H9 (cell line): ENCODE data around the gene ACSL4. TPM values are rescaled to one million over a fixed set of nuclear protein-coding genes. Genes with fewer than 3 reads are reported as not detected.
"Not testable (repeated sequence)": the region's sequence is repeated elsewhere in the genome, so short reads cannot be mapped to it uniquely, and the experiment has no call there.

ENCODE experiments used
- DNase-seq: peaks from one replicate; pipeline ENCODE4 v3.0.0-alpha.2; 2017
- H2AFZ ChIP-seq: one replicate; pipeline ENCODE4 v1.6.1; 2013; ENCODE audit warnings: mild to moderate bottlenecking, low read length, control low read depth, moderate library complexity
- H2AK5ac ChIP-seq: 2 replicates; pipeline ENCODE4 v1.6.1; 2013; ENCODE audit warnings: low read length, control low read depth, mixed read lengths; ENCODE audit not compliant: insufficient read length
- H2BK120ac ChIP-seq: one replicate; pipeline ENCODE4 v1.6.1; 2013; ENCODE audit warnings: low read depth, mild to moderate bottlenecking, low read length, control low read depth, inconsistent platforms; ENCODE audit not compliant: poor library complexity, severe bottlenecking
- H2BK12ac ChIP-seq: 2 replicates; pipeline ENCODE4 v1.6.1; 2013; ENCODE audit warnings: low read length, control low read depth, mixed read lengths, low read depth; ENCODE audit not compliant: insufficient read length
- H2BK15ac ChIP-seq: 2 replicates; pipeline ENCODE4 v1.6.1; 2013; ENCODE audit warnings: low read depth, low read length, control low read depth
- H2BK20ac ChIP-seq: one replicate; pipeline ENCODE4 v1.6.1; 2013; ENCODE audit warnings: low read depth, mild to moderate bottlenecking, low read length, control low read depth, inconsistent platforms; ENCODE audit not compliant: poor library complexity, severe bottlenecking
- H2BK5ac ChIP-seq: 2 replicates; pipeline ENCODE4 v1.6.1; 2013; ENCODE audit warnings: low read length, control low read depth, mixed read lengths; ENCODE audit not compliant: insufficient read length
- H3K14ac ChIP-seq: 2 replicates; pipeline ENCODE4 v1.6.1; 2013; ENCODE audit warnings: low read length, control low read depth; ENCODE audit not compliant: insufficient read depth
- H3K18ac ChIP-seq: 2 replicates; pipeline ENCODE4 v1.6.1; 2013; ENCODE audit warnings: low read depth, mild to moderate bottlenecking, mixed read lengths, low read length, control low read depth; ENCODE audit not compliant: insufficient read length
- H3K23ac ChIP-seq: 2 replicates; pipeline ENCODE4 v1.6.1; 2013; ENCODE audit warnings: low read length, control low read depth, mixed read lengths, low read depth; ENCODE audit not compliant: insufficient read length
- H3K23me2 ChIP-seq: 2 replicates; pipeline ENCODE4 v1.6.1; 2013; ENCODE audit warnings: low read depth, mild to moderate bottlenecking, mixed read lengths, low read length, control low read depth; ENCODE audit not compliant: insufficient read length, poor library complexity, severe bottlenecking
- H3K27ac ChIP-seq: 2 replicates; pipeline ENCODE4 v1.5.1; 2013; ENCODE audit warnings: low read length, control low read depth, mixed read lengths, low read depth; ENCODE audit not compliant: insufficient read length
- H3K27me3 ChIP-seq: 2 replicates; pipeline ENCODE4 v1.6.1; 2013; ENCODE audit warnings: low read length, control low read depth, inconsistent platforms; ENCODE audit not compliant: insufficient read depth
- H3K4ac ChIP-seq: 2 replicates; pipeline ENCODE4 v1.6.1; 2013; ENCODE audit warnings: low read depth, mild to moderate bottlenecking, control low read depth, inconsistent platforms, low read length, moderate library complexity
- H3K4me1 ChIP-seq: 2 replicates; pipeline ENCODE4 v1.6.1; 2013; ENCODE audit warnings: low read length, control low read depth, inconsistent platforms; ENCODE audit not compliant: insufficient read depth
- H3K4me2 ChIP-seq: 2 replicates; pipeline ENCODE4 v1.6.1; 2013; ENCODE audit warnings: low read length, control low read depth, mixed read lengths; ENCODE audit not compliant: insufficient read length, insufficient read depth
- H3K56ac ChIP-seq: 2 replicates; pipeline ENCODE4 v1.6.1; 2013; ENCODE audit warnings: low read depth, mild to moderate bottlenecking, mixed read lengths, low read length, control low read depth; ENCODE audit not compliant: insufficient read length
- H3K79me1 ChIP-seq: 2 replicates; pipeline ENCODE4 v1.6.1; 2013; ENCODE audit warnings: low read depth, mild to moderate bottlenecking, moderate library complexity, low read length, control low read depth, inconsistent platforms; ENCODE audit not compliant: insufficient read depth, poor library complexity, severe bottlenecking
- H3K79me2 ChIP-seq: 2 replicates; pipeline ENCODE4 v1.6.1; 2013; ENCODE audit warnings: low read length, control low read depth, inconsistent platforms; ENCODE audit not compliant: insufficient read depth
- H3K9ac ChIP-seq: 2 replicates; pipeline ENCODE4 v1.6.1; 2013; ENCODE audit warnings: low read length, control low read depth, mixed read lengths; ENCODE audit not compliant: insufficient read length; ENCODE audit errors: extremely low read depth
- H3K9me3 ChIP-seq: one replicate; pipeline ENCODE4 v1.6.1; 2013; ENCODE audit warnings: low read depth, low read length, inconsistent platforms; ENCODE audit not compliant: control insufficient read depth
- H3T11ph ChIP-seq: one replicate; pipeline ENCODE4 v1.6.1; 2013; ENCODE audit warnings: mild to moderate bottlenecking, low read length, control low read depth, inconsistent platforms
- H4K20me1 ChIP-seq: one replicate; pipeline ENCODE4 v1.6.1; 2013; ENCODE audit not compliant: control insufficient read depth, insufficient read length, insufficient read depth
- H4K5ac ChIP-seq: 2 replicates; pipeline ENCODE4 v1.6.1; 2013; ENCODE audit warnings: low read depth, mild to moderate bottlenecking, mixed read lengths, low read length, control low read depth; ENCODE audit not compliant: insufficient read length
- H4K8ac ChIP-seq: replicated peaks from 2 replicates; pipeline ENCODE4 v1.6.1; 2013; ENCODE audit warnings: low read length, control low read depth, mixed read lengths, low read depth; ENCODE audit not compliant: insufficient read length
- H4K91ac ChIP-seq: 2 replicates; pipeline ENCODE4 v1.6.1; 2013; ENCODE audit warnings: low read depth, mild to moderate bottlenecking, moderate library complexity, mixed read lengths, low read length, control low read depth; ENCODE audit not compliant: insufficient read length
- H3K27ac Mint-ChIP-seq, 3 experiments: 2 replicates in 2 of 3; 3 replicates in 1 of 3; pipeline ENCODE4 v1.8.0; 2020 to 2021; ENCODE audit warnings: mixed read lengths in 3 of 3, mild to moderate bottlenecking in 1 of 3, moderate library complexity in 1 of 3
- H3K27me3 Mint-ChIP-seq: 2 replicates; pipeline ENCODE4 v1.8.0; 2021; ENCODE audit warnings: low read depth, mild to moderate bottlenecking, moderate library complexity, mixed read lengths
- H3K36me3 Mint-ChIP-seq, 3 experiments: 2 replicates in 2 of 3; 3 replicates in 1 of 3; pipeline ENCODE4 v1.8.0; 2020 to 2021; ENCODE audit warnings: low read depth in 3 of 3, mixed read lengths in 3 of 3; ENCODE audit not compliant: insufficient read depth in 1 of 3
- H3K4me1 Mint-ChIP-seq, 2 experiments: 2 replicates each; pipeline ENCODE4 v1.8.0; 2020; ENCODE audit warnings: mixed read lengths in 2 of 2
- H3K4me3 Mint-ChIP-seq, 2 experiments: 2 replicates in 1 of 2; 3 replicates in 1 of 2; pipeline ENCODE4 v1.8.0; 2020 to 2021; ENCODE audit warnings: mild to moderate bottlenecking in 2 of 2, mixed read lengths in 2 of 2, moderate library complexity in 1 of 2
- H3K9me3 Mint-ChIP-seq, 2 experiments: 2 replicates in 1 of 2; 3 replicates in 1 of 2; pipeline ENCODE4 v1.8.0; 2020; ENCODE audit warnings: mild to moderate bottlenecking in 2 of 2, mixed read lengths in 2 of 2, moderate library complexity in 1 of 2
- WGBS: extraction: QIAGEN DNeasy Blood & Tissue Kit; methylation state at CpG from one replicate; pipeline ENCODE4 v1.1.7; 2013; ENCODE audit warnings: missing lambda C conversion rate, low lambda C conversion rate, mixed read lengths; ENCODE audit not compliant: insufficient read length; ENCODE audit errors: extremely low coverage; 5-methylcytosine and 5-hydroxymethylcytosine counted together
- total RNA-seq: library from RNA; stranded (reverse); gene quantifications from 2 replicates; pipeline ENCODE4 v1.2.1, GENCODE V29; 2021
- TF ChIP-seq, protein P1 (sequence below): fragments of 200-600 bp; sonication (generic); conservative IDR thresholded peaks from 3 replicates; pipeline ENCODE4 v1.8.0; 2021; ENCODE audit warnings: antibody characterized with exemption, mild to moderate bottlenecking

ACSL4 gene
- total RNA-seq, 1 experiment from 2014 or later, result 41.6 TPM

DNA sequence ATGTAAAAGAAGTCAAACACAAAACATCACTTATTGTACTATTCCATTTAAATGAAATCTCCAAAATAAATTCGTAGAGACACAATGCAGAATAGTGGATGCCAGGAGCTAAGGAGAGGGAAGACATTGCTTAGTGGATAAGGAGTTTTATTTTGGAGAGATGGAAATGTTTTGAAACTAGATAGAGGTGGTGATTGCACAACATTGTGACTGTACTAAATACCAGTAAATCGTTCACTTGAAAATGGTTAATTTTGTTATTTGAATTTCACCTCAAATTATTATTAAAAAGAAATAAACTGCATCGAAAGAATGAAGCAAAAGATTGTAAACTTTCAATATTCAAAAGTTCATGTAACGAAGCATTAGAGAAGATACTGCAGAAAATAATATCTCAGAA lies 9.7 kb upstream of the ACSL4 start:
- Mint-ChIP-seq H3K9me3 (no peaks in the 10 kb centered on the region), H3K4me3 (no peak overlapping the region), H3K27ac (no peak overlapping the region), H3K27me3 (no peaks in the 10 kb centered on the region), H3K4me1 (no peaks in the 10 kb centered on the region), H3K36me3 (no peaks in the 10 kb centered on the region)
- H2BK15ac ChIP-seq, result no peak overlapping the region
- H3K4me2 ChIP-seq, result no peak overlapping the region
- no peak for DNase-seq
- H3K9ac ChIP-seq, result no peak overlapping the region
- no peak overlapping the region for H3K56ac ChIP-seq
- TF ChIP-seq, protein P1, sequence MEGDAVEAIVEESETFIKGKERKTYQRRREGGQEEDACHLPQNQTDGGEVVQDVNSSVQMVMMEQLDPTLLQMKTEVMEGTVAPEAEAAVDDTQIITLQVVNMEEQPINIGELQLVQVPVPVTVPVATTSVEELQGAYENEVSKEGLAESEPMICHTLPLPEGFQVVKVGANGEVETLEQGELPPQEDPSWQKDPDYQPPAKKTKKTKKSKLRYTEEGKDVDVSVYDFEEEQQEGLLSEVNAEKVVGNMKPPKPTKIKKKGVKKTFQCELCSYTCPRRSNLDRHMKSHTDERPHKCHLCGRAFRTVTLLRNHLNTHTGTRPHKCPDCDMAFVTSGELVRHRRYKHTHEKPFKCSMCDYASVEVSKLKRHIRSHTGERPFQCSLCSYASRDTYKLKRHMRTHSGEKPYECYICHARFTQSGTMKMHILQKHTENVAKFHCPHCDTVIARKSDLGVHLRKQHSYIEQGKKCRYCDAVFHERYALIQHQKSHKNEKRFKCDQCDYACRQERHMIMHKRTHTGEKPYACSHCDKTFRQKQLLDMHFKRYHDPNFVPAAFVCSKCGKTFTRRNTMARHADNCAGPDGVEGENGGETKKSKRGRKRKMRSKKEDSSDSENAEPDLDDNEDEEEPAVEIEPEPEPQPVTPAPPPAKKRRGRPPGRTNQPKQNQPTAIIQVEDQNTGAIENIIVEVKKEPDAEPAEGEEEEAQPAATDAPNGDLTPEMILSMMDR, result no peak
- H3K4ac ChIP-seq, result no peak overlapping the region
- H2AFZ ChIP-seq, result no peak overlapping the region
- WGBS, result no CpG with 5 or more reads among the region's 4 CpGs
- no peak overlapping the region for H2BK5ac ChIP-seq
- H4K5ac ChIP-seq, result no peak overlapping the region
- no peak overlapping the region for H3K23ac ChIP-seq
- H3K27me3 ChIP-seq, result no peaks in the 10 kb centered on the region
- H3K79me2 ChIP-seq, result no peaks in the 10 kb centered on the region
- no peak overlapping the region for H2BK12ac ChIP-seq
- no peaks in the 10 kb centered on the region for H3K9me3 ChIP-seq
- no peak overlapping the region for H3K18ac ChIP-seq
- H3K23me2 ChIP-seq, result no peaks in the 10 kb centered on the region
- H2BK20ac ChIP-seq, result no peak overlapping the region
- no peak overlapping the region for H3T11ph ChIP-seq
- no peaks in the 10 kb centered on the region for H3K79me1 ChIP-seq
- H4K20me1 ChIP-seq, result no peaks in the 10 kb centered on the region
- H2AK5ac ChIP-seq, result no peak overlapping the region
- no peak overlapping the region for H4K8ac ChIP-seq
- no peaks in the 10 kb centered on the region for H3K4me1 ChIP-seq
- H3K27ac ChIP-seq, result no peak overlapping the region
- no peak overlapping the region for H2BK120ac ChIP-seq
- no peak overlapping the region for H4K91ac ChIP-seq
- H3K14ac ChIP-seq, result no peak overlapping the region

DNA sequence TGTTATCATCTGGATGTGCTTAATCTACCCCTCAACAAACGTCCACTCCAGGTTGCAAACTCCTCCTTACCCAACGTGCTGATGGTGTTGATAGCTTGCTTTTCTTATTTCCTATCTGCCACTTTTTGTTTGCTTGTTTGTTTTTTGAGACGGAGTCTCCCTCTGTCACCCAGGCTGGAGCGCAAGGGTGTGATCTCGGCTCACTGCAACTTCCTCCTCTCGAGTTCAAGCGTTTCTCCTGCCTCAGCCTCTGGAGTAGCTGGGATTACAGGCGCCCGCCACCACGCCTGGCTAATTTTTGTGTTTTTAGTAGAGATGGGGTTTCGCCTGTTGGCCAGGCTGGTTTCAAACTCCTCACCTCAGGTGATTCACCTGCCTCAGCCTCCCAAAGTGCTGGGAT lies 7.8 kb upstream of the ACSL4 start:
- not testable (repeated sequence) for H3K4me1 Mint-ChIP-seq, H3K56ac ChIP-seq, H3K23me2 ChIP-seq, H3K36me3 Mint-ChIP-seq, H3K23ac ChIP-seq, H3K9ac ChIP-seq, H4K8ac ChIP-seq, H3K9me3 Mint-ChIP-seq, H3K4me1 ChIP-seq, H3K14ac ChIP-seq, H2BK12ac ChIP-seq, H4K20me1 ChIP-seq, DNase-seq, H3K4ac ChIP-seq, H3T11ph ChIP-seq, H3K27me3 Mint-ChIP-seq, H3K27ac ChIP-seq, H2AK5ac ChIP-seq, H2AFZ ChIP-seq, H2BK5ac ChIP-seq, H2BK15ac ChIP-seq, H3K4me2 ChIP-seq, H3K18ac ChIP-seq, H4K91ac ChIP-seq, H2BK20ac ChIP-seq, H3K9me3 ChIP-seq, H2BK120ac ChIP-seq, H4K5ac ChIP-seq, H3K27me3 ChIP-seq, H3K4me3 Mint-ChIP-seq, H3K27ac Mint-ChIP-seq, H3K79me2 ChIP-seq, H3K79me1 ChIP-seq
- no CpG with 5 or more reads among the region's 11 CpGs for WGBS
